K562 (cell line): ENCODE results near the gene CHCHD4. TPM values are rescaled to one million over a fixed set of nuclear protein-coding genes. Genes with fewer than 3 reads are reported as not detected.

Source experiments
- ATAC-seq: fragments of 200-7000 bp; cut with Tn5 transposase; 3 replicates; pipeline ENCODE4 v1.9.1; 2020; ENCODE audit warnings: moderate library complexity
- BruUV-seq: library from RNA; stranded (reverse); fragments of 400-500 nt; replicated peaks from 2 replicates; lab custom pipeline; 2021; lab: Mats Ljungman, UMichigan
- CTCF ChIA-PET: fragments of 300-600 bp; formaldehyde crosslinking; extraction: SDS; loops from one replicate; lab custom pipeline; 2021; ENCODE audit warnings: low intra/inter-chr PET ratio; lab: Yijun Ruan, JAX
- POLR2A ChIA-PET: fragments of 300-600, 350-650 bp; sonication (Branson Sonifier 250); formaldehyde crosslinking; extraction: SDS; loops from one replicate; lab custom pipeline; 2021; ENCODE audit warnings: antibody characterized with exemption, inconsistent platforms; lab: Yijun Ruan, JAX
- DNase-seq, 4 experiments: peaks; one replicate each; pipeline versions ENCODE4 v3.0.0 to v3.0.0-alpha.2; 2011 to 2018; ENCODE audit warnings: low spot score in 3 of 4, mixed read lengths in 3 of 4; ENCODE audit errors: extremely low read depth in 1 of 4
- FAIRE-seq: peaks from 2 replicates; lab custom pipeline; 2011; peaks lifted over from hg19 to GRCh38; lab: Jason Lieb, UNC
- H2AFZ ChIP-seq: 2 replicates; pipeline ENCODE4 v1.6.0; 2011; ENCODE audit warnings: low read depth, low read length, control low read depth, inconsistent platforms
- H3K27ac ChIP-seq: fragments of 200-600 bp; 3 replicates; pipeline ENCODE4 v1.8.0; 2011; ENCODE audit warnings: low read depth, mild to moderate bottlenecking, control low read depth, inconsistent platforms, low read length, moderate library complexity, mixed read lengths; ENCODE audit errors: extremely low read depth
- H3K27me3 ChIP-seq, 2 experiments: fragments of 300-600 bp in 1 of 2; 2 replicates in 1 of 2; 3 replicates in 1 of 2; pipeline versions ENCODE4 v1.6.0 to v1.8.0; 2011; ENCODE audit warnings: inconsistent platforms in 2 of 2, low read length in 2 of 2, mild to moderate bottlenecking in 1 of 2, mixed read lengths in 1 of 2, moderate library complexity in 1 of 2; ENCODE audit not compliant: control insufficient read depth in 2 of 2, insufficient read depth in 2 of 2
- H3K36me3 ChIP-seq: fragments of 300-600 bp; 3 replicates; pipeline ENCODE4 v1.8.0; 2011; ENCODE audit warnings: mild to moderate bottlenecking, low read length, inconsistent platforms; ENCODE audit not compliant: control insufficient read depth, insufficient read depth
- H3K4me1 ChIP-seq, 2 experiments: fragments of 200-600 bp in 1 of 2; replicated peaks in 1 of 2; 2 replicates in 1 of 2; 3 replicates in 1 of 2; pipeline versions ENCODE4 v1.5.1 to v1.8.0; 2011; ENCODE audit warnings: inconsistent platforms in 2 of 2, low read length in 2 of 2, mild to moderate bottlenecking in 1 of 2, mixed read lengths in 1 of 2, moderate library complexity in 1 of 2; ENCODE audit not compliant: control insufficient read depth in 2 of 2, insufficient read depth in 2 of 2
- H3K4me2 ChIP-seq: 2 replicates; pipeline ENCODE4 v1.6.1; 2011; ENCODE audit warnings: low read length, control low read depth, inconsistent platforms, mixed read lengths; ENCODE audit not compliant: insufficient read depth
- H3K4me3 ChIP-seq: fragments of 200-600 bp; sonication (generic), shearing (Covaris generic); 2 replicates; pipeline ENCODE4 v1.5.1; 2016; ENCODE audit warnings: control low read depth, inconsistent platforms
- H3K79me2 ChIP-seq: fragments of 200-600 bp; 3 replicates; pipeline ENCODE4 v1.8.0; 2011; ENCODE audit warnings: low read length, inconsistent platforms; ENCODE audit not compliant: control insufficient read depth, insufficient read depth
- H3K9ac ChIP-seq, 2 experiments: 2 replicates each; pipeline versions ENCODE4 v1.6.0 to v1.6.1; 2011; ENCODE audit warnings: low read depth in 2 of 2, low read length in 2 of 2, control low read depth in 1 of 2, inconsistent platforms in 1 of 2, mild to moderate bottlenecking in 1 of 2, mixed read lengths in 1 of 2; ENCODE audit not compliant: insufficient read depth in 1 of 2
- H3K9me1 ChIP-seq: one replicate; pipeline ENCODE4 v1.6.0; 2011; ENCODE audit warnings: inconsistent platforms, mild to moderate bottlenecking, low read length, moderate library complexity; ENCODE audit not compliant: control insufficient read depth, insufficient read depth
- H3K9me3 ChIP-seq: replicated peaks from 2 replicates; pipeline ENCODE4 v1.5.1; 2011; ENCODE audit warnings: low read depth, low read length, inconsistent platforms; ENCODE audit not compliant: control insufficient read depth, insufficient read depth
- H4K20me1 ChIP-seq: replicated peaks from 2 replicates; pipeline ENCODE4 v1.6.1; 2011; ENCODE audit warnings: low read length, inconsistent platforms, mixed read lengths; ENCODE audit not compliant: control insufficient read depth, insufficient read depth
- CEBPG ChIP-seq, 3 experiments: fragments of 200-800 bp in 1 of 3; sonication (Bioruptor generic) in 1 of 3; sonication (generic) in 1 of 3; formaldehyde crosslinking in 1 of 3; IDR thresholded peaks in 2 of 3; conservative IDR thresholded peaks in 1 of 3; 2 replicates each; pipeline versions ENCODE4 v1.6.1 to v1.8.0; 2016 to 2022; ENCODE audit warnings: missing compliant biosample characterization in 2 of 3, missing genetic modification characterization in 2 of 3, mild to moderate bottlenecking in 1 of 3, missing genetic modification reagents in 1 of 3
- GTF2E2 ChIP-seq: fragments of 200-800 bp; sonication (Bioruptor generic); IDR thresholded peaks from 2 replicates; pipeline ENCODE4 v1.6.1; 2016; ENCODE audit warnings: missing genetic modification characterization, missing compliant biosample characterization
- HMG20A ChIP-seq: fragments of 450-650 bp; formaldehyde crosslinking; conservative IDR thresholded peaks from 2 replicates; pipeline ENCODE4 v1.4.0; 2020; ENCODE audit warnings: mild to moderate bottlenecking, mixed read lengths
- JUN ChIP-seq, 2 experiments: sonication (generic) in 1 of 2; formaldehyde crosslinking in 1 of 2; IDR thresholded peaks; 2 replicates each; pipeline versions ENCODE4 v1.6.1 to v1.8.0; 2012 to 2022; ENCODE audit warnings: borderline replicate concordance in 2 of 2, mild to moderate bottlenecking in 2 of 2, improper control_type of control experiment in 1 of 2, low read depth in 1 of 2, low read length in 1 of 2, missing genetic modification reagents in 1 of 2
- KDM4B ChIP-seq, 2 experiments: fragments of 450-650 bp in 1 of 2; sonication (generic) in 1 of 2; IDR thresholded peaks; 2 replicates each; pipeline ENCODE4 v1.6.1; 2016 to 2017; ENCODE audit warnings: borderline replicate concordance in 2 of 2, antibody characterized with exemption in 1 of 2, low read depth in 1 of 2, mild to moderate bottlenecking in 1 of 2
- LARP7 ChIP-seq: fragments of 450-650 bp; IDR thresholded peaks from 2 replicates; pipeline ENCODE4 v1.6.1; 2016
- NONO ChIP-seq, 2 experiments: fragments of 200-400 bp in 1 of 2; fragments of 450-650 bp in 1 of 2; formaldehyde crosslinking in 1 of 2; IDR thresholded peaks; 2 replicates each; pipeline ENCODE4 v1.6.1; 2017; ENCODE audit warnings: low read depth in 2 of 2, mild to moderate bottlenecking in 2 of 2, moderate library complexity in 2 of 2, low read length in 1 of 2
- PHB2 ChIP-seq: fragments of 450-650 bp; IDR thresholded peaks from 2 replicates; pipeline ENCODE4 v1.6.1; 2017; ENCODE audit warnings: low read depth
- U2AF1 ChIP-seq: fragments of 200-400 bp; formaldehyde crosslinking; optimal IDR thresholded peaks from 2 replicates; pipeline ENCODE3; 2017; ENCODE audit warnings: mild to moderate bottlenecking, low read depth, low read length, moderate library complexity
- ZC3H11A ChIP-seq: IDR thresholded peaks from 2 replicates; pipeline ENCODE4 v1.6.1; 2012; ENCODE audit warnings: low read depth, low read length, improper control_type of control experiment
- ZFPM2 ChIP-seq: fragments of 250-450 bp; sonication (Bioruptor Pico); IDR thresholded peaks from 2 replicates; pipeline ENCODE4 v1.5.1; 2022; ENCODE audit warnings: mild to moderate bottlenecking
- ZNF140 ChIP-seq: fragments of 250-450 bp; sonication (Bioruptor Pico); IDR thresholded peaks from 2 replicates; pipeline ENCODE4 v1.8.0; 2021; ENCODE audit warnings: moderate library complexity, mild to moderate bottlenecking, inconsistent platforms
- ZNF766 ChIP-seq: fragments of 200-800 bp; sonication (Bioruptor generic); conservative IDR thresholded peaks from 2 replicates; pipeline ENCODE4 v1.6.1; 2016; ENCODE audit warnings: missing genetic modification characterization, missing compliant biosample characterization
- WGBS: fragments of 100-300 bp; shearing (Covaris generic); methylation state at CpG from one replicate; pipeline ENCODE4 v1.1.6; 2016; ENCODE audit warnings: low coverage, mixed read lengths; ENCODE audit not compliant: insufficient coverage; ENCODE audit errors: missing lambda C conversion rate; 5-methylcytosine and 5-hydroxymethylcytosine counted together
- in situ Hi-C: fragments of 300-500 bp; cut with MboI; formaldehyde crosslinking; loops from 4 replicates; pipeline ENCODE4 v1.15.0; 2018; ENCODE audit warnings: inconsistent platforms, mixed read lengths
- intact Hi-C: fragments of 100-400 bp; cut with micrococcal nuclease; formaldehyde crosslinking; loops from 2 replicates; pipeline ENCODE4 v1.14.2; 2022
- polyA plus RNA-seq, 8 experiments: library from polyadenylated mRNA; depleted of rRNA in 4 of 8; stranded (reverse) in 5 of 8; unstranded in 3 of 8; fragments of >200 nt; fragmentation: Nextera tagmentation in 2 of 8; fragmentation: Illumina TruSeq in 1 of 8; extraction: Ambion mirVana in 2 of 8; extraction: Trizol in 1 of 8; gene quantifications; 2 replicates each; pipeline versions ENCODE4 v1.2.1 to v1.2.3, GENCODE V29; 2011 to 2014; ENCODE audit warnings: inconsistent platforms in 1 of 8, missing spikeins in 1 of 8
- total RNA-seq, 7 experiments: library from RNA; depleted of rRNA in 6 of 7; stranded (reverse); fragments of >200 nt in 6 of 7; fragmentation: Illumina TruSeq in 2 of 7; extraction: Trizol in 2 of 7; gene quantifications; 2 replicates each; pipeline versions ENCODE4 v1.2.1 to v1.2.3, GENCODE V29; 2011 to 2021; ENCODE audit warnings: low replicate concordance in 1 of 7
- TF ChIP-seq, protein P1 (sequence below): fragments of 450-650 bp; IDR thresholded peaks from 2 replicates; pipeline ENCODE4 v1.6.1; 2018; ENCODE audit warnings: mild to moderate bottlenecking, low read depth; ENCODE audit not compliant: partially characterized antibody
- TF ChIP-seq, protein P2 (sequence below): fragments of 250-450 bp; sonication (Bioruptor Pico); IDR thresholded peaks from 2 replicates; pipeline ENCODE4 v1.5.0; 2021

The CHCHD4 gene
- total and polyA plus RNA-seq, 9 of the 15 experiments (the other 6 are each of a cell fraction or from before 2014, with no cell fraction given), result 55.4 to 225 (median 77.2) TPM

DNA sequence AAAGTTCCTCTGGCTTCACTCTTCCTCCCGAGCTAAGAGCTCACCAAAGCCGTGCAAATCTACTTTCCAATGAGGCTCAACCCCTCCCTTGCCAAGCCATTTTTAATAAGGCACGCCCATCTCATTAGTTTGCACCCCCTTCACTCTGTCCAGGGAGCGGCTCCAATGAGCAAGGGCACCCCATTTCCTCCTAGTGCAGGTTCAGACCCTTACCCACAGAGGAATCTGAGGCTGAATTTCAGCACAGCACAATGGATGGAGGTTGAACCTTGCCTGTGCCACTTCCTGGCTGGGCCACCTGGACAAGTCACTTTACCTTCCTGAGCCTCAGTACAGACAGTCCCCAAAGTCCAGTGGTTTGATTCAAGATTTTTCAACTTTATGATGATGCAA lies 28.3 kb upstream of the CHCHD4 start:
- Histone ChIP-seq H3K79me2 (no peaks in the 10 kb centered on the region), H3K36me3 (peaks cover 74% of the 10 kb centered on the region), H3K9ac (no peak overlapping the region), H3K9me3 (no peaks in the 10 kb centered on the region), H2AFZ (no peak overlapping the region), H3K4me2 (no peak overlapping the region), H4K20me1 (no peaks in the 10 kb centered on the region; the same call in 1 of the 2 replicates), H3K27me3 (no peaks in the 10 kb centered on the region), H3K27ac (no peak overlapping the region), H3K4me1 (no peaks in the 10 kb centered on the region; a peak in 1 of 5 replicates), H3K4me3 (no peak overlapping the region), H3K9me1 (no peaks in the 10 kb centered on the region)
- intact Hi-C loops (no loop called here), in situ Hi-C loops (no loop called here)
- no TSS peak for BruUV-seq
- ChIA-PET CTCF (interaction anchor here (1.0 to 1.1 kb wide), 2 partner anchors 155 to 315 kb away, joined by 3 read pairs; no protein-coding TSS in a partner anchor), POLR2A (interaction anchor here (0.5 to 3.6 kb wide), 10 partner anchors 8 to 272 kb away, joined by 3 to 18 read pairs (median 4); partner anchors contain the start of genes CHCHD4, LSM3, TMEM43 and XPC)
- ATAC-seq (no peak), FAIRE-seq (no peak), DNase-seq (no peak)
- WGBS, result 75% methylated on average over 4 of the region's 4 CpGs
- TF ChIP-seq LARP7 (no peak), ZNF766 (CRISPR knock-in tag) (no peak), U2AF1 (no peak), ZC3H11A (no peak), CEBPG (CRISPR knock-in tag; IDR thresholded peaks at IDR 0.05) (no peak), CEBPG (tag; conservative IDR thresholded peaks at IDR 0.05 in 1 of 2, IDR thresholded peaks at IDR 0.05 in 1 of 2) (no peak), ZNF140 (no peak), GTF2E2 (tag) (no peak), KDM4B (IDR thresholded peaks at IDR 0.05; ENCODE audit: borderline replicate concordance in 2 of 2, low read depth in 1 of 2) (no peak), HMG20A (CRISPR knock-in tag) (no peak), NONO (IDR thresholded peaks at IDR 0.05; ENCODE audit: low read depth in 2 of 2, low read length in 1 of 2) (no peak), ZFPM2 (no peak), JUN (IDR thresholded peaks at IDR 0.05; ENCODE audit: borderline replicate concordance, low read depth, low read length) (no peak), JUN (CRISPR knock-in tag; IDR thresholded peaks at IDR 0.05; ENCODE audit: borderline replicate concordance) (no peak), PHB2 (no peak)
- TF ChIP-seq, protein P1, sequence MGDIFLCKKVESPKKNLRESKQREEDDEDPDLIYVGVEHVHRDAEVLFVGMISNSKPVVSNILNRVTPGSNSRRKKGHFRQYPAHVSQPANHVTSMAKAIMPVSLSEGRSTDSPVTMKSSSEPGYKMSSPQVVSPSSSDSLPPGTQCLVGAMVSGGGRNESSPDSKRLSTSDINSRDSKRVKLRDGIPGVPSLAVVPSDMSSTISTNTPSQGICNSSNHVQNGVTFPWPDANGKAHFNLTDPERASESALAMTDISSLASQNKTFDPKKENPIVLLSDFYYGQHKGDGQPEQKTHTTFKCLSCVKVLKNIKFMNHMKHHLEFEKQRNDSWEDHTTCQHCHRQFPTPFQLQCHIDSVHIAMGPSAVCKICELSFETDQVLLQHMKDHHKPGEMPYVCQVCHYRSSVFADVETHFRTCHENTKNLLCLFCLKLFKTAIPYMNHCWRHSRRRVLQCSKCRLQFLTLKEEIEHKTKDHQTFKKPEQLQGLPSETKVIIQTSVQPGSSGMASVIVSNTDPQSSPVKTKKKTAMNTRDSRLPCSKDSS, result no peak
- TF ChIP-seq, protein P2, sequence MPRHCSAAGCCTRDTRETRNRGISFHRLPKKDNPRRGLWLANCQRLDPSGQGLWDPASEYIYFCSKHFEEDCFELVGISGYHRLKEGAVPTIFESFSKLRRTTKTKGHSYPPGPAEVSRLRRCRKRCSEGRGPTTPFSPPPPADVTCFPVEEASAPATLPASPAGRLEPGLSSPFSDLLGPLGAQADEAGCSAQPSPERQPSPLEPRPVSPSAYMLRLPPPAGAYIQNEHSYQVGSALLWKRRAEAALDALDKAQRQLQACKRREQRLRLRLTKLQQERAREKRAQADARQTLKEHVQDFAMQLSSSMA (CRISPR knock-in tag), result no peak
